Activated effector memory CD4-positive, alpha-beta T cell treated with anti-CD3 and anti-CD28 coated beads, Interleukin-2, amount 50 U/mL, for 16 hours (primary cell): ENCODE measurements around the gene DPY19L1.
"Not testable (repeated sequence)": the region's sequence is repeated elsewhere in the genome, so short reads cannot be mapped to it uniquely, and the experiment has no call there.

ENCODE experiments used
- DNase-seq: peaks from one replicate; pipeline ENCODE4 v3.0.0-alpha.2; 2020

Gene DPY19L1

GRCh38 chr7:34912236-34912635 lies 125.0 kb downstream of the DPY19L1 start:
- DNase-seq: no peak

- DNase-seq: not testable (repeated sequence)
Measured at GRCh38 chr7:34906266-34906850, 130.9 kb downstream of the DPY19L1 start.

GRCh38 chr7:34904987-34905386 lies 132.3 kb downstream of the DPY19L1 start:
- DNase-seq: no peak

- DNase-seq: not testable (repeated sequence)
Measured at GRCh38 chr7:34903921-34904320, 133.4 kb downstream of the DPY19L1 start.

- no peak for DNase-seq
Measured at GRCh38 chr7:34902182-34902581, 135.1 kb downstream of the DPY19L1 start.

GRCh38 chr7:34900891-34901513 lies 136.3 kb downstream of the DPY19L1 start:
- DNase-seq: no peak

- no peak for DNase-seq
Measured at GRCh38 chr7:34895202-34895601, 142.1 kb downstream of the DPY19L1 start.

GRCh38 chr7:34889951-34890350 lies 147.3 kb downstream of the DPY19L1 start:
- no peak for DNase-seq

- no peak for DNase-seq
Measured at GRCh38 chr7:34886856-34887255, 150.4 kb downstream of the DPY19L1 start.

GRCh38 chr7:34883855-34884254 lies 153.4 kb downstream of the DPY19L1 start:
- not testable (repeated sequence) for DNase-seq

GRCh38 chr7:34879871-34880270 lies 157.4 kb downstream of the DPY19L1 start:
- DNase-seq: no peak

- not testable (repeated sequence) for DNase-seq
Measured at GRCh38 chr7:34878944-34879735, 158.1 kb downstream of the DPY19L1 start.
